ENCODE results near the gene CLEC3B.

DNA sequence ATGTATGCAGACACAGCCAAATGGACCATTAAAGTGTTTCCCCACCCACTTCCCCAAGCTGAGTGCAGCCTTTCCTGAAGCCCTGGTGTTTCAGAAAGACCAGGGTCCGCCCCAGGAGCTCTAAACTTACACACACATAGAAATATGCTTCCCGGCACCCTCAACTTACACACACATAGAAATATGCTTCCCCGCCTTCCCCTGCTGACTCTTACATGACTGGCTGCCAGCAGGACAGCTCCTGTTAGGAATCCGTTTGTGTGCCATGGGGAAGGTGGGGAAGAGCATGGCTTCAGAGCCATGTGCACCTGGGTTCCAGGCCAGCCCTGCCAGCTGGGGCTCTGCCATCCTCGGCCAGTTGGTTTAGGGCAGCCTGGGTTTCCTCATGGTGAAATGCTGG is 3.6 kb downstream of the CLEC3B start:
- TF ChIP-seq, protein P1, sequence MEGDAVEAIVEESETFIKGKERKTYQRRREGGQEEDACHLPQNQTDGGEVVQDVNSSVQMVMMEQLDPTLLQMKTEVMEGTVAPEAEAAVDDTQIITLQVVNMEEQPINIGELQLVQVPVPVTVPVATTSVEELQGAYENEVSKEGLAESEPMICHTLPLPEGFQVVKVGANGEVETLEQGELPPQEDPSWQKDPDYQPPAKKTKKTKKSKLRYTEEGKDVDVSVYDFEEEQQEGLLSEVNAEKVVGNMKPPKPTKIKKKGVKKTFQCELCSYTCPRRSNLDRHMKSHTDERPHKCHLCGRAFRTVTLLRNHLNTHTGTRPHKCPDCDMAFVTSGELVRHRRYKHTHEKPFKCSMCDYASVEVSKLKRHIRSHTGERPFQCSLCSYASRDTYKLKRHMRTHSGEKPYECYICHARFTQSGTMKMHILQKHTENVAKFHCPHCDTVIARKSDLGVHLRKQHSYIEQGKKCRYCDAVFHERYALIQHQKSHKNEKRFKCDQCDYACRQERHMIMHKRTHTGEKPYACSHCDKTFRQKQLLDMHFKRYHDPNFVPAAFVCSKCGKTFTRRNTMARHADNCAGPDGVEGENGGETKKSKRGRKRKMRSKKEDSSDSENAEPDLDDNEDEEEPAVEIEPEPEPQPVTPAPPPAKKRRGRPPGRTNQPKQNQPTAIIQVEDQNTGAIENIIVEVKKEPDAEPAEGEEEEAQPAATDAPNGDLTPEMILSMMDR (IDR thresholded peaks at IDR 0.05; ENCODE audit: insufficient read depth, low read length, poor library complexity, severe bottlenecking): no peak
- no peak for TF ChIP-seq EZH2phosphoT487 (conservative IDR thresholded peaks at IDR 0.05; ENCODE audit: low read length)

All from SU-DHL-6 (cell line).